GM18502 (cell line): ENCODE results near the gene VAV1.

Experiments used
- ATAC-seq: cut with Tn5 transposase; IDR thresholded peaks from one replicate; pipeline ENCODE4 v1.9.1; 2021; ENCODE audit warnings: mild to moderate bottlenecking; ENCODE audit not compliant: unreplicated experiment, poor library complexity

VAV1 gene

GRCh38 chr19:6876748-6877147 is 104.2 kb downstream of the VAV1 start:
- no peak for ATAC-seq

GRCh38 chr19:6877766-6878165 is 105.3 kb downstream of the VAV1 start:
- ATAC-seq: no peak

- ATAC-seq: no peak
Measured at GRCh38 chr19:6886277-6886897, 113.9 kb downstream of the VAV1 start.

GRCh38 chr19:6887316-6887715 is 114.8 kb downstream of the VAV1 start, which contains the start of gene ADGRE1:
TSS of gene ADGRE1 (plus strand) at chr19:6887579. CDS start at chr19:6887609, 30 bp downstream.
- no peak for ATAC-seq

- ATAC-seq: no peak
Measured at GRCh38 chr19:6888967-6889366, 116.5 kb downstream of the VAV1 start.

- no peak for ATAC-seq
Measured at GRCh38 chr19:6890401-6890913, 117.9 kb downstream of the VAV1 start.

- no peak for ATAC-seq
Measured at GRCh38 chr19:6890938-6891337, 118.4 kb downstream of the VAV1 start.

GRCh38 chr19:6891761-6892385 is 119.4 kb downstream of the VAV1 start:
- ATAC-seq: no peak

- no peak for ATAC-seq
Measured at GRCh38 chr19:6894313-6894712, 121.8 kb downstream of the VAV1 start.

- no peak for ATAC-seq
Measured at GRCh38 chr19:6903446-6903845, 130.9 kb downstream of the VAV1 start.

GRCh38 chr19:6906559-6907060 is 134.1 kb downstream of the VAV1 start:
- no peak for ATAC-seq
